ENCODE data around the gene UNCX.
"Not testable (repeated sequence)": the region's sequence is repeated elsewhere in the genome, so short reads cannot be mapped to it uniquely, and the experiment has no call there.

Gene UNCX

DNA sequence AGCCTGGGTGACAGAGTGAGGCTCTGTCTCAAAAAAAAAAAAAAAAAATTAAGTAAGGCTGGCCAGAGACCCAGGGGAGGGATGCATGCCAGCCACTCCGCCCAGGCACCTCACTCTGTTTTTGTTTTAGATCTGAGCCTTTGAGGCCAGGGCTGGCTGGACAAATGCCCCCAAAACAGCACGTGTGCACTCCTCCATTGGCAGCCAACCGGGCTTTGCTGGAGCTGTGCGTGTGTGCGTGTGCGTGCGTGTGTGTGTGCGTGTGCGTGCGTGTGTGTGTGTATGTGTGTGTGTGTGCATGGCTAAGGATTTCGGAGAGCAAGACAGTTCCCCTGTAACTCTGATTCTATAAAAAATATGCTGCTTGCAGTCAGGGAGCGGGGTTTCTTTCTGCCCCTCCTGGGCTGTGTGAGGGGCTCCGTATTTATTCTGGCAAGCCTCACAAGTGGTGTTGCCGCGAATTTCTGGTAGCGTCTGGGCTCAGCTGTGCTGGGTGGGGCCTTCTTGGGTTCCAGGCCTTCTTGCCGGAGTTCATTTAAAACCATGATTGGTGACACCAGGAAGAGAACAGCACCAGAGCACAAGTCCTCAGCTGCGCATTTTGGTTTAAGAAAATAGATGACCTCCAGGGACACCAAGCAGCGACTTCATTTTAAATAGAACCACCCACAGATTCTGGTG lies 28.1 kb upstream of the UNCX start:
- POLR2A ChIA-PET = no interaction called here
- CTCF ChIA-PET = interaction anchor here (0.8 to 2.4 kb wide), 4 partner anchors 17 to 228 kb away, joined by 3 to 12 read pairs (median 6); no protein-coding TSS in a partner anchor
- no peak for TF ChIP-seq CTCF (IDR thresholded peaks at IDR 0.05; ENCODE audit: insufficient read depth, low read length, missing control alignments)
- DNase-seq (ENCODE audit: low read depth, low spot score) = no peak
- no peak overlapping the region for H3K4me3 ChIP-seq (ENCODE audit: low read depth, low read length)

DNA sequence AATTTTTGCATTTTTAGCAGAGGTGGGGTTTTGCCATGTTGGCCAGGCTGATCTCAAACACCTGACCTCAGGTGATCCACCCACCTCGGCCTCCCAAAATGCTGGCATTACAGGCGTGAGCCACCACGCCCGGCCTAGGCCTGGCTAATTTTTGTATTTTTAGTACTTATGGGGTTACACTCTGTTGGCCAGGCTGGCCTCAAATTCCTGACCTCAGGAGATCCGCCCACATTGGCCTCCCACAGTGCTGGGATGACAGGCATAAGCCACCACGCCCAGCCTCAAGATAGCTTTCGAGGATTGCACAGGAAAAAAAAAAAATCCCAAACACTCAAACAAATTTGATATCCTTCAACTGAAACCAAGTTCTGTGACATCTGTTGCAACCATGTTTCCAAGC lies 26.9 kb upstream of the UNCX start:
- CTCF ChIA-PET = interaction anchor here (0.8 to 2.4 kb wide), 4 partner anchors 15 to 227 kb away, joined by 3 to 12 read pairs (median 6); no protein-coding TSS in a partner anchor
- DNase-seq (ENCODE audit: low read depth, low spot score); H3K4me3 ChIP-seq (ENCODE audit: low read depth, low read length); POLR2A ChIA-PET: not testable (repeated sequence)

- TF ChIP-seq CTCF (IDR thresholded peaks at IDR 0.05; ENCODE audit: insufficient read depth, low read length, missing control alignments) = no peak
- no peak overlapping the region for H3K4me3 ChIP-seq (ENCODE audit: low read depth, low read length)
- CTCF ChIA-PET = no interaction called here
- POLR2A ChIA-PET = no interaction called here
- no peak for DNase-seq (ENCODE audit: low read depth, low spot score)
Observed at GRCh38 chr7:1209097-1209496, 23.6 kb upstream of the UNCX start.

DNA sequence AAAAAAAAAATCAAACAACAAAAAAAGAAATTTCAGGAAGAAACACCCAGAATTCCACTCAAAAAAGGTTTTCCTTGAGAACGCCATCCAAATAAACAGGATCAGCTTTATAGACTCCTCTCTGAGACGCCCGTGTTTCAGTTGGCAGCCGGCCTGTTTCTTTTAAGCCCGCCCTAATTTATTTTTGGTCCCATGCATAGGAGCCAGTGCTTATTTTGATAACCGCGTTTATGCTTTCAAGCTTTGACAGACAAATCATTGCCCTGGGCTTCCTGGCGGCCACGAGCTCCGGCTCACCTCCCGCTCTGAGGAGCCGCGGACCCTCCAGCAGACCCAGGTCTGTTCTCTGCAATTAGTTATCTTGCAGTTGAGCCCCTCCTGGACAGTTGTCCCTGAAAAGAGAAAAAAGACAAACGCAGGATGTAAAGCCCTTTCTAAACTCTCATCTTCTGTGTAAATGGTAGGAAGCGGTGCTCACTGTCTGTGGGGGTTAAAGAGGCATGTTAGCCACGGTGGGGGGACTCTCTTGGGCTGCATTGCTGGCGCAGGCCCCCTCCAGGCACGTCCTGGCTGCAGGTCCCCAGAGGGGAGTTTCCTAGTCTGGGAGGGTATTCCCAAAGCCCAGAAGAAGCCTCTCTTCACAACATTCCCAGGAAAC lies 22.2 kb upstream of the UNCX start:
- CTCF ChIA-PET = interaction anchor here (0.8 to 0.9 kb wide), 2 partner anchors 15 to 16 kb away, joined by 3 read pairs; no protein-coding TSS in a partner anchor
- TF ChIP-seq CTCF (IDR thresholded peaks at IDR 0.05; ENCODE audit: insufficient read depth, low read length, missing control alignments) = no peak
- DNase-seq (ENCODE audit: low read depth, low spot score) = no peak
- H3K4me3 ChIP-seq (ENCODE audit: low read depth, low read length) = no peak overlapping the region
- POLR2A ChIA-PET = no interaction called here

DNA sequence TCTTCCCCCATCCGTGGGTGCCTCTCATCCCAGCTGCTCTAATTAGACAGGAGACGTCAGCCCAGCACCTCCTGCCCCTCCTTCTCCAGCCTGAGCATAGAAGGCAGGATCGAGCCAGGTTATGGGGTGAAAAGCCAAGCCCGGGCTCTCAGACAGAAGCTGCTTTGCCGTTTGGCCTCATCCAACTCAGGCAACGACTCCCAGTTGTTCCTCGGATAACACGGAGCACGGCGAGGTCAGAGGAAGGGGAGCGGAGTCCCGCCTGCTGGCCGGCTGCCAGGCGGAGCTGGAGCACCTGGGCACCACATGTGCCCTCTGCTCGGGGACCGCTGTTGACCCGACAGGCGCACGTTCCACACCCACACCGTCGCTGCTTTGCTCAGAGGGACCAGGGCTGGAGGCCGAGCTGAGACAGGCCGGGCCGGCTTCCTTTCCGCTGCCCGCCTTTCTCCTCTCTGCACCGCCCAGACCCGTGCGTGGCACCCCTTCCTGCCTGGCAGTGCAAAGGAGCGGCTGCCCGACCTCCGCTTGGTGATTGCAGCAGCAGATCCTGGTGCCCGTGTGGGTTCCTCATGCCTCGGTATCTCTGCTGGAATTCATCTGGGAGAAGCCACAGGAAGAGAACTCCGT lies 21.6 kb upstream of the UNCX start:
- ChIA-PET POLR2A (no interaction called here), CTCF (no interaction called here)
- no peak for DNase-seq (ENCODE audit: low read depth, low spot score)
- TF ChIP-seq CTCF (IDR thresholded peaks at IDR 0.05; ENCODE audit: insufficient read depth, low read length, missing control alignments) = no peak
- no peak overlapping the region for H3K4me3 ChIP-seq (ENCODE audit: low read depth, low read length)

DNA sequence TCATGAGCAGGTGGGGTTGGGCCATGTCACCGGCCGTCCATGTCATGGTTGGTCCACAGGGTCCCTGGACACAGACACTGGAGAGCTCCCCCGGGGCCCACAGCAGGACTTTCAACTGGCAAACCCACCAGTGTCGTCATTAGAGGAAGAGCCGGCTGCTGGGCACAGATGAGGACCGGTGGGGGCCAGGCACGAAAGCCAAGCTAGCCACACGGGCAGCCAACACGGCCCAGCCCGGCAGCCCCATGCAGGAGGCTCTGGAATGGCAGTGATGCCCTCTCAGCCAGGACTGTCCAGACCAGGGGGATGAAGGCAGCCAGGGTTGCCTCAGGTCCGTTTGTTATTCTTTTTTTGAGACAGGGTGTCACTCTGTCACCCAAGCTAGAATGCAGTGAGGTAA lies 21.1 kb upstream of the UNCX start:
- TF ChIP-seq CTCF (IDR thresholded peaks at IDR 0.05; ENCODE audit: insufficient read depth, low read length, missing control alignments) = no peak
- no peak for DNase-seq (ENCODE audit: low read depth, low spot score)
- no peak overlapping the region for H3K4me3 ChIP-seq (ENCODE audit: low read depth, low read length)
- CTCF ChIA-PET = no interaction called here
- POLR2A ChIA-PET = no interaction called here

DNA sequence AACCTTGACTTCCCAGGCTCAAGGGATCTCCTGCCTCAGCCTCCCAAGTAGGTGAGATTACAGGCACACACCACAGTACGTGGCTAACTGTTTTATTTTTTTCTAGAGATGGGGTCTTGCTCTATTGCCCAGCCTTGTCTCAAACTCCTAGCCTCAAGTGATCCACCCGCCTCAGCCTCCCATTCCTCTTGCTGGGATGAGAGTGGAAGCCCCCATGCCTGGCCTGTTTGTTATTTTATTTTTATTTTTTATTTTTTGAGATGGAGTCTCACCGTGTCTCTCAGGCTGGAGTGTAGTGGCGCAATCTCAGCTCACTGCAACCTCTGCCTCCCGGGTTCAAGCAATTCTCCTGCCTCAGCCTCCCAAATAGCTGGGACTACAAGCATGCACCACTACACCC lies 20.6 kb upstream of the UNCX start:
- POLR2A ChIA-PET; DNase-seq (ENCODE audit: low read depth, low spot score); H3K4me3 ChIP-seq (ENCODE audit: low read depth, low read length); CTCF ChIA-PET: not testable (repeated sequence)

Data from AG04449 (cell line).